Cardiac muscle cell (in vitro differentiated cells and primary cell): ENCODE results near the gene ZNF492. TPM values are rescaled to one million over a fixed set of nuclear protein-coding genes. Genes with fewer than 3 reads are reported as not detected.

Source experiments
- DNase-seq, 2 donors: peaks; one replicate each; pipeline versions ENCODE4 v3.0.0 to v3.0.0-alpha.2; 2010 to 2017; ENCODE audit warnings: low read depth in 1 of 2, low spot score in 1 of 2
- H3K27ac ChIP-seq: fragments of 200-600 bp; sonication (generic); 2 replicates; pipeline ENCODE4 v1.5.1; 2016
- H3K27me3 ChIP-seq: fragments of 200-600 bp; sonication (generic); 2 replicates; pipeline ENCODE4 v1.6.0; 2016; ENCODE audit warnings: control low read depth
- H3K36me3 ChIP-seq: fragments of 200-600 bp; sonication (generic); 2 replicates; pipeline ENCODE4 v1.5.1; 2016; ENCODE audit warnings: control low read depth
- H3K4me1 ChIP-seq: fragments of 200-600 bp; sonication (generic); 2 replicates; pipeline ENCODE4 v1.8.1; 2017; ENCODE audit warnings: low read depth, mild to moderate bottlenecking, mixed run types
- H3K4me3 ChIP-seq: fragments of 200-600 bp; sonication (generic); 2 replicates; pipeline ENCODE4 v1.5.1; 2016; ENCODE audit warnings: mild to moderate bottlenecking
- H3K9me3 ChIP-seq: fragments of 200-600 bp; sonication (generic); 2 replicates; pipeline ENCODE4 v1.5.1; 2017; ENCODE audit warnings: low read depth, mild to moderate bottlenecking, control low read depth
- CTCF ChIP-seq: IDR thresholded peaks from 2 replicates; pipeline ENCODE4 v1.5.1; 2012; ENCODE audit warnings: low read depth, mild to moderate bottlenecking, low read length
- polyA plus RNA-seq: library from polyadenylated mRNA; unstranded; fragments of >200 nt; fragmentation: Nextera tagmentation; extraction: Ambion mirVana; gene quantifications from 2 replicates; pipeline ENCODE4 v1.2.1, GENCODE V29; 2016
- total RNA-seq: library from RNA; depleted of rRNA; stranded (reverse); fragments of >200 nt; gene quantifications from 2 replicates; pipeline ENCODE4 v1.2.3, GENCODE V29; 2016

The ZNF492 gene
- total and polyA plus RNA-seq, 2 experiments from 2014 or later: not detected

- Histone ChIP-seq H3K27me3 (no peaks in the 10 kb centered on the region), H3K4me1 (no peaks in the 10 kb centered on the region), H3K9me3 (no peaks in the 10 kb centered on the region), H3K36me3 (no peaks in the 10 kb centered on the region), H3K27ac (no peak overlapping the region), H3K4me3 (no peak overlapping the region)
- DNase-seq: no peak
- TF ChIP-seq CTCF: no peak
Measured at GRCh38 chr19:22620401-22620800, 13.7 kb upstream of the ZNF492 start.

GRCh38 chr19:22620912-22621311 is 13.2 kb upstream of the ZNF492 start:
- no peak overlapping the region for H3K27ac ChIP-seq
- no peak for DNase-seq
- no peaks in the 10 kb centered on the region for H3K9me3 ChIP-seq
- no peak for TF ChIP-seq CTCF
- H3K36me3 ChIP-seq: no peaks in the 10 kb centered on the region
- H3K4me3 ChIP-seq: no peak overlapping the region
- H3K4me1 ChIP-seq: no peaks in the 10 kb centered on the region
- no peaks in the 10 kb centered on the region for H3K27me3 ChIP-seq

GRCh38 chr19:22622020-22622419 is 12.1 kb upstream of the ZNF492 start:
- Histone ChIP-seq H3K4me1 (no peaks in the 10 kb centered on the region), H3K27me3 (no peaks in the 10 kb centered on the region), H3K9me3 (no peaks in the 10 kb centered on the region), H3K4me3 (no peak overlapping the region), H3K36me3 (no peaks in the 10 kb centered on the region), H3K27ac (no peak overlapping the region)
- DNase-seq: no peak
- no peak for TF ChIP-seq CTCF

GRCh38 chr19:22622901-22623840 is 11.0 kb upstream of the ZNF492 start:
- H3K27ac ChIP-seq: no peak overlapping the region
- no peaks in the 10 kb centered on the region for H3K27me3 ChIP-seq
- no peaks in the 10 kb centered on the region for H3K4me1 ChIP-seq
- no peaks in the 10 kb centered on the region for H3K9me3 ChIP-seq
- TF ChIP-seq CTCF: no peak
- H3K4me3 ChIP-seq: no peak overlapping the region
- no peak for DNase-seq
- H3K36me3 ChIP-seq: no peaks in the 10 kb centered on the region

- H3K4me1 ChIP-seq: no peaks in the 10 kb centered on the region
- H3K9me3 ChIP-seq: no peaks in the 10 kb centered on the region
- H3K27me3 ChIP-seq: no peaks in the 10 kb centered on the region
- H3K36me3 ChIP-seq: no peaks in the 10 kb centered on the region
- H3K4me3 ChIP-seq: no peak overlapping the region
- TF ChIP-seq CTCF: no peak
- no peak for DNase-seq
- H3K27ac ChIP-seq: no peak overlapping the region
Measured at GRCh38 chr19:22623841-22624221, 10.3 kb upstream of the ZNF492 start.
